Measurements from ENCODE around the gene SYNJ2BP.
"Not testable (repeated sequence)": the region's sequence is repeated elsewhere in the genome, so short reads cannot be mapped to it uniquely, and the experiment has no call there.

SYNJ2BP gene

GRCh38 chr14:70416725-70417349 lies at the start of gene SYNJ2BP:
SYNJ2BP (minus strand) TSS chr14:70417090; CDS start chr14:70416963, 127 bp downstream.
- DNase-seq, result peak; percentile 0 to 69

DNA sequence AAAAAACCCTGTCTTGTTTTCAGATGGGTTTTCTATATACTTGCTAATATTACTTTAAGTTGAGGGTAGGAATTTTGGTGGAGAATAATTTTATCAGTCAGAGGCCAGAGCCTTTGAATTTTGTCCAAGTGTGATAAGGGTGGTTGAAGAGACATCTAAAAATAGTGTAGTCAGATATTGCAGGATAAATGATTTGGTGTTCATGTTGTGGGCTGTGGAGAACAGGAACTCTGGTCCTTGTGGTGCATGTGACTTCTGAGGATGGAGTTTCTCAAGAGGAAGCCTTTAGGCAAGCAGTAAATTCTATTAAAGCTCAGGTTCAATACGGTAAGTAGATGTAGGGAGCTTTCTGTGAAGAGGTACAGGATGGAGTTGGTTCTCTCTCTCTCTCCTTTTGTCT lies 37.8 kb upstream of the SYNJ2BP start:
- no peak for DNase-seq

DNA sequence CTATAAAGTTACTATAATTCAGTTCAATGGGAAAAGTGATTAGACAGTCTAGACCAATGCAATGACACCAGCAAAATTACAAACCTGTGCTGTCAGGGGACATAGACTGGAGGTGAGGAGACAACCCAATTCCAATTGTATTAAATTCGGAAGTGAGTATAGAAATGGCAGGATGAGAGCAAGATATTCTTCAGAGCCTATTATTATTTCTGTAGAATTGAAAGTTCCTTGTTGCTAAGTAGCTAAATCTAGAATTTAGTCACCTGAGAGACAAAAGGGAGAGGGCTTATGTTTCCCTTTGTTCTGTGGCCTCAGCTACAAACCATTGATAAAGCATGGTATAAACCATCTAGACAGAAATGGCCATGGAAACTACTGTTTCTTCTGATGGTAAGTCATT lies 35.0 kb upstream of the SYNJ2BP start, which contains the start of gene ADAM21:
Gene ADAM21 (plus strand): TSS at position 301 of the 400 bp plus-strand sequence. CDS start 5,326 bp downstream, outside the sequence.
- no peak for DNase-seq

GRCh38 chr14:70448633-70449340 lies 31.9 kb upstream of the SYNJ2BP start:
- no peak for DNase-seq

- DNase-seq, result no peak
These were observed 25.9 kb upstream of the SYNJ2BP start for GRCh38 chr14:70442750-70443149.

- no peak for DNase-seq
These were observed 24.8 kb upstream of the SYNJ2BP start for GRCh38 chr14:70441641-70442040.

DNA sequence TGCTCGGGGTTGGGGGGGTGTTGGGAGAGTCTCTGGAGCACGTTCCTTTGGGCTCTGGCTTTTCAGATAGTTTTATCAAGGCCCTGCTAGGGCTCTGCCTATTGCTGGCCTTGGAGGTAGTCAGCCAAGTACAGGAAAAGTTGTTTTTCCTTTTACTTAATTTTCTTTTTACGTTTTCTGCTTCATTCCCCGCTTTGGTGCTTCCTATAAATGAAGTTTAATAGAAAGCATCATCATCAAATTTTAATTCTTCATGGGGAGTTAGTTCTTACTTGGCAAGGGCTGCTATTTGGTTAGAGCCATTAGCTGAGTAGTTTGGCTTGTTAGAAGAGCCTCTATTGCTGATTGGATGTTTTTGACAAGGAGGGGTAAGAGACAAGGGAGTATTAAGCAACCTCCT lies 20.0 kb upstream of the SYNJ2BP start:
- no peak for DNase-seq

- DNase-seq, result not testable (repeated sequence)
These were observed 9.7 kb upstream of the SYNJ2BP start for GRCh38 chr14:70426555-70426954.

DNA sequence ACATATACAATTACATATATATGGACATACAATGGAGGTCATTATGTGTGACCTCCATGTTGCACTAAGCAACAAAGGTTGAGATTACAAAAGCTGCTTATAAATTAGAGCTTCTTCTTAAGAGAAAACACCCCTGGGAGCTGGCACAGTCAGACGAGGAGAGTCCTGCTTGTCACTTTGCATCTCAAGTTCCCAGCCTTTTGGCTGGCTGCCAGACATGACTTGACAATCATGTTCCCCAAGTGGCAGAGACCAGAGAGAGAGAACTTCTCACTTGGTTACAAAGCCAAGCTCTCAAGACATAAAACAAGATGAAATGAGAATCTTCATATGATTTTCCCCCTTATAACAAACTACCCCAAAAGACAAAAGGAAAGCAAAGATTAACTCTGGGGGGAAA lies 8.5 kb upstream of the SYNJ2BP start:
- no peak for DNase-seq

GRCh38 chr14:70422538-70422937 lies 5.6 kb upstream of the SYNJ2BP start:
- no peak for DNase-seq

- not testable (repeated sequence) for DNase-seq
These were observed 2.5 kb upstream of the SYNJ2BP start for GRCh38 chr14:70419270-70419931.

DNA sequence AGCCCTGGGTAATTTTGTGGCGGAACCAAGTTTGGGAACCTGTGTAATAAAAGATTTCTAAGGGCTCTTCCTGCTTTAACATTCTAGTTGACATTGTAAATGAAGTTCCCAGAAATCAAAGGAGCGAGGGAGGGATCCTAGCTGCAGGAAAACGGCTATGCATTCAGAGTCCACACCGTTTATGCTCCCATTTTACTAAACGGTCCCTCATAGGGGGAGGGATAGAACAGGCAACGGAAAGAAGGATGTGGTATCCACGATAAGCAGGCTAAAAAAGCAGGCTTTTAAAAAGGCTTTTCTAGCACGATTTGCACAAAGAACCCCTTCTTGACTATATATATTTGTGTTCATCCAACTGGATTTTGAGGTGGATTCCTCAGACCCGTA lies 559 bp downstream of the SYNJ2BP start:
- no peak for DNase-seq

DNA sequence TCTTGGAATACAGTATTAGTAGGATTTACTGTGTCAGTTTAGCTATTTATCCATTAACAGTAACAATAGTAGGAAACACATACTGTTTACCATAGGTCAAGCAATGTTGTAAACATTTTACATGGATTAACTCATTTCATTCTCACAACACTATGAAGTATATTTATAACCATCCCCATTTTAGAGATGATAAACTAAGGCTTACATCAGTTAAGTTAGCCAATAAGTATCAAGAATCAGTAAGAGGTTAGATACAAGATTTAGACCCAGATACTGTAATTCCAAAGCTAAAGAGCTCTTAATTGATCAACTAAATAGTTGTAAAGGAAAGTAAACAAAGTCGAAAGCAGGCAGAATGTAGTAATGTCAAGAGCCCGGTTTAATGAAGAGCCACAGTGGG lies 1.1 kb downstream of the SYNJ2BP start:
- no peak for DNase-seq

GRCh38 chr14:70407621-70408020 lies 9.3 kb downstream of the SYNJ2BP start:
- DNase-seq, result no peak

- not testable (repeated sequence) for DNase-seq
These were observed 10.7 kb downstream of the SYNJ2BP start for GRCh38 chr14:70406216-70406615.

GRCh38 chr14:70403335-70403734 lies 13.6 kb downstream of the SYNJ2BP start:
- not testable (repeated sequence) for DNase-seq

GRCh38 chr14:70401643-70402042 lies 15.2 kb downstream of the SYNJ2BP start:
- DNase-seq, result no peak

GRCh38 chr14:70398706-70399431 lies 18.0 kb downstream of the SYNJ2BP start:
- no peak for DNase-seq

DNA sequence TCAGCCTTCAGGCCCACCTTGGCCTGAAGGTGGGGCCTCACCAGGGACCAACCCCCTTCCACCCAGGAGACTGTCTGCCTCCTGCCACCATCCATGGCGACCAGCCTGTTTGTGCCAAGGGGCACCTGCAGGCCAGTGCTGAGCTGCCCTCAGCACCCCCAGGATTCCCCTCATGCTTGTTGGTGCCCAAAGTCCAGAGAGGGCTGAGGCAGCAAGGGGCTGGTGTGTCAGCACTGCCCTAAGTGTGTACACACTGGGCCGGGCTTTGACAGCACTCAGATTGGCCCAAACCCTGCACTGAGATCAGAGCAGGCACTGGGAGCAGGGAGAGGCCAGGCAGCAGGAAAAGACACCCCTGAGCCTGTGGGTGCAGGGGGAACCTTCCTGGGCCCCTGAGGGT lies 18.6 kb downstream of the SYNJ2BP start:
- no peak for DNase-seq

- DNase-seq, result no peak
These were observed 19.1 kb downstream of the SYNJ2BP start for GRCh38 chr14:70397746-70398145.

DNA sequence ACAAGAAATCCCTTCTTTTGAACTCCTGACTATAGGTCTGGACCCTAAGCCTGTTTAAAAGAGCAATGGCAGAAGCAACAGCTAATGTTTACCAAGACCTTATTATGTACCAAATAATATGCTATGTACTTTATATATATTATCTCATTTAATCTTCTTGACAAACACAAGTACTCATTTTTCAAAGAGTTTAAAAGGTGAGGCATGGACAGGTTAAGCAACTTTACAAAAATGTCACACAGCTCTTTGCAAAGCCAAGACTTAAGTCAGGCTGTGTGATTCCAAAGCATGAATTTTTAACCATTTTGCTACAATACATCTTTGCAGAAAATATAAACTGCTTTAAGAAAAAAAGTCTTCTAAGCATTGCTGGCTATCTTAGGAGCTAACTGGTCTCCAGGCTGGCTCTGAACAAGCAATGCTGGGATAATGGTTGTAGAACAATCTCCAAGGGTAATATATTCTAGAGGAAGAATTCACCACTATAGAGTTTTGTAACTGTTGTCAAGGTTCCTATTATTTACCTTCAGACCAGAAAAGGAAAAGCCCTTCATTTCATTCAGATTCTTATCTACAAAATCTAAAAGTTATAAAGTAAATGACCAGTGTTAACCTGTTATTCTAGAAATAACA lies 22.1 kb downstream of the SYNJ2BP start:
- DNase-seq, result no peak

GRCh38 chr14:70392676-70393075 lies 24.2 kb downstream of the SYNJ2BP start:
- no peak for DNase-seq

Data from NCI-H446 (cell line).